Ovary (tissue), 9 donors: Measurements from ENCODE around the gene MDN1. TPM values are rescaled to one million over a fixed set of nuclear protein-coding genes. Genes with fewer than 3 reads are reported as not detected.
"Not testable (repeated sequence)": the region's sequence is repeated elsewhere in the genome, so short reads cannot be mapped to it uniquely, and the experiment has no call there.

ENCODE experiments used
- DNase-seq, 5 donors: peaks; one replicate each; pipeline ENCODE4 v3.0.0-alpha.2; 2019 to 2020
- H3K27ac ChIP-seq, 2 donors: fragments of 200-600 bp; one replicate each; pipeline versions ENCODE4 v1.5.1 to v1.8.0; 2019 to 2022
- H3K27me3 ChIP-seq: fragments of 200-600 bp; one replicate; pipeline ENCODE4 v1.8.0; 2022
- H3K36me3 ChIP-seq: fragments of 200-600 bp; sonication (generic); one replicate; pipeline ENCODE4 v1.5.1; 2019
- H3K4me1 ChIP-seq: one replicate; pipeline ENCODE4 v1.8.1; 2013; ENCODE audit warnings: mild to moderate bottlenecking, moderate library complexity; ENCODE audit not compliant: insufficient read depth
- H3K4me3 ChIP-seq: fragments of 200-600 bp; sonication (generic); one replicate; pipeline ENCODE4 v1.5.1; 2017
- H3K9me3 ChIP-seq, 2 donors: fragments of 200-600 bp in 1 of 2; sonication (generic) in 1 of 2; one replicate each; pipeline versions ENCODE4 v1.5.1 to v1.8.1; 2013 to 2019; ENCODE audit warnings: mild to moderate bottlenecking in 1 of 2, moderate library complexity in 1 of 2
- EP300 ChIP-seq: sonication (generic); formaldehyde crosslinking; IDR thresholded peaks from one replicate; pipeline ENCODE4 v1.6.1; 2017; ENCODE audit warnings: antibody characterized with exemption
- POLR2A ChIP-seq: fragments of 450-650 bp; IDR thresholded peaks from one replicate; pipeline ENCODE4 v1.6.1; 2017; ENCODE audit warnings: antibody characterized with exemption, mild to moderate bottlenecking, moderate library complexity
- WGBS, 3 donors: extraction: QIAGEN DNeasy Blood & Tissue Kit in 1 of 3; methylation state at CpG; one replicate each; pipeline versions ENCODE4 v1.1.5 to v1.1.7; 2013 to 2017; 5-methylcytosine and 5-hydroxymethylcytosine counted together
- intact Hi-C, 4 donors: fragments of 100-400 bp; cut with DNase I; formaldehyde crosslinking; loops; one replicate each; pipeline versions ENCODE4 v1.11.0 to v1.15.1; 2022 to 2023
- polyA plus RNA-seq, 2 donors: library from polyadenylated mRNA; stranded (reverse); fragments of 200-250 nt in 1 of 2; fragments of 350-450 nt in 1 of 2; fragmentation: Illumina TruSeq in 1 of 2; extraction: RNeasy Lipid Tissue Mini Kit (QIAGEN cat#74804) in 1 of 2; gene quantifications; one replicate each; pipeline ENCODE4 v1.2.3, GENCODE V29; 2013 to 2014
- total RNA-seq, 7 donors: library from RNA; depleted of rRNA in 2 of 7; stranded (reverse); fragments of >200 nt in 2 of 7; fragmentation: NEBNext Ultra II Directional in 3 of 7; extraction: Animal tissue kit (Norgen Biotek cat#: 25700) in 3 of 7; gene quantifications; one replicate each; pipeline versions ENCODE4 v1.1.0 to v1.2.4, GENCODE V29; 2016 to 2023
- TF ChIP-seq, protein P1 (sequence below), 3 donors: fragments of 450-650 bp in 2 of 3; fragments of 200-600 bp in 1 of 3; IDR thresholded peaks; one replicate each; pipeline versions ENCODE4 v1.5.1 to v1.8.0; 2016 to 2022; ENCODE audit warnings: antibody characterized with exemption in 3 of 3, mild to moderate bottlenecking in 1 of 3
- donor health status: DM: no; HTN: no; CAD: no; lungs with moderate emphysema.
- donor health status: DM: no; HTN: no; CAD: no.
- donor health status: Bipolar disorder and iron deficiency.
- donor health status: DM: yes; HTN: yes; CAD: no.
- donor health status: DM: no; HTN: no; CAD: no.
- donor health status: DM: yes; HTN: yes; CAD: no.

Gene MDN1
- total and polyA plus RNA-seq, 9 donors = 11.9 to 51.5 (median 32.3) TPM

GRCh38 chr6:89642956-89643355, 176.6 kb downstream of the MDN1 start:
- Histone ChIP-seq H3K36me3 (no peaks in the 10 kb centered on the region), H3K9me3 (no peaks in the 10 kb centered on the region), H3K4me3 (no peak overlapping the region), H3K4me1 (peaks cover 1% of the 10 kb centered on the region), H3K27ac (no peak overlapping the region), H3K27me3 (no peaks in the 10 kb centered on the region)
- TF ChIP-seq, protein P1, sequence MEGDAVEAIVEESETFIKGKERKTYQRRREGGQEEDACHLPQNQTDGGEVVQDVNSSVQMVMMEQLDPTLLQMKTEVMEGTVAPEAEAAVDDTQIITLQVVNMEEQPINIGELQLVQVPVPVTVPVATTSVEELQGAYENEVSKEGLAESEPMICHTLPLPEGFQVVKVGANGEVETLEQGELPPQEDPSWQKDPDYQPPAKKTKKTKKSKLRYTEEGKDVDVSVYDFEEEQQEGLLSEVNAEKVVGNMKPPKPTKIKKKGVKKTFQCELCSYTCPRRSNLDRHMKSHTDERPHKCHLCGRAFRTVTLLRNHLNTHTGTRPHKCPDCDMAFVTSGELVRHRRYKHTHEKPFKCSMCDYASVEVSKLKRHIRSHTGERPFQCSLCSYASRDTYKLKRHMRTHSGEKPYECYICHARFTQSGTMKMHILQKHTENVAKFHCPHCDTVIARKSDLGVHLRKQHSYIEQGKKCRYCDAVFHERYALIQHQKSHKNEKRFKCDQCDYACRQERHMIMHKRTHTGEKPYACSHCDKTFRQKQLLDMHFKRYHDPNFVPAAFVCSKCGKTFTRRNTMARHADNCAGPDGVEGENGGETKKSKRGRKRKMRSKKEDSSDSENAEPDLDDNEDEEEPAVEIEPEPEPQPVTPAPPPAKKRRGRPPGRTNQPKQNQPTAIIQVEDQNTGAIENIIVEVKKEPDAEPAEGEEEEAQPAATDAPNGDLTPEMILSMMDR (IDR thresholded peaks at IDR 0.05) = no peak
- TF ChIP-seq EP300 = no peak
- TF ChIP-seq POLR2A = no peak
- WGBS, 3 donors = 67 to 84% (median 75%) methylated on average over 3 of the region's 3 CpGs
- no peak for DNase-seq
- intact Hi-C loops = no loop called here

DNA sequence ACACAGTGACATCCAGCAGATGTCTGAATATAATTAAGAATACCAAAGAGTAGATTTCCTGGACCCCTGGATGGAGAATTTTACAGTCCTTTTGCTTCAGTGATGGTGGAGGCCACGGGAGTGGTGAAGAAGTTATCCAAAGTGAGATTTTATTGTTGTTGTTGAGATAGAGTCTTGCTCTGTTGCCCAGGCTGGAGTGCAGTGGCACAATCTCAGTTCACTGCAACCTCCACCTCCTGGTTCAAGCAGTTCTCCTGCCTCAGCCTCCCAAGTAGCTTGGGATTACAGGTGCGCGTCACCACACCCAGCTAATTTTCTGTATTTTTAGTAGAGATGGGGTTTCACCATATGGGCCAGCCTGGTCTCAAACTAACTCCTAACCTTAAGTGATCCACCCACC, 178.0 kb downstream of the MDN1 start:
- H3K4me3 ChIP-seq, H3K27ac ChIP-seq, H3K4me1 ChIP-seq, H3K27me3 ChIP-seq, H3K36me3 ChIP-seq, DNase-seq, intact Hi-C loops, H3K9me3 ChIP-seq: not testable (repeated sequence)
- 96 to 98% (median 97%) methylated on average over 3 of the region's 3 CpGs for WGBS, 3 donors

GRCh38 chr6:89640804-89641203, 178.8 kb downstream of the MDN1 start:
- Histone ChIP-seq H3K9me3 (no peaks in the 10 kb centered on the region), H3K27me3 (no peaks in the 10 kb centered on the region), H3K4me3 (no peak overlapping the region), H3K36me3 (no peaks in the 10 kb centered on the region), H3K4me1 (peaks cover 3% of the 10 kb centered on the region), H3K27ac (no peak overlapping the region)
- TF ChIP-seq POLR2A (no peak), EP300 (no peak)
- TF ChIP-seq, protein P1 (IDR thresholded peaks at IDR 0.05) = no peak
- 91 to 95% (median 93%) methylated on average over 4 of the region's 4 CpGs for WGBS, 3 donors
- DNase-seq = no peak
- intact Hi-C loops = no loop called here

- H3K9me3 ChIP-seq = no peaks in the 10 kb centered on the region
- peak; percentile 95 to 96 (median 95) for DNase-seq
- intact Hi-C loops = no loop called here
- H3K4me1 ChIP-seq = peaks cover 3% of the 10 kb centered on the region
- peak within 1 kb of the TSS; percentile 70 to 85 for H3K27ac ChIP-seq
- TF ChIP-seq, protein P1 (IDR thresholded peaks at IDR 0.05) = peak in 2 of 3 donors; percentile 34 to 68
- TF ChIP-seq EP300 = no peak
- peak; percentile 90 for TF ChIP-seq POLR2A
- H3K27me3 ChIP-seq = no peaks in the 10 kb centered on the region
- WGBS, 3 donors = 2 to 3% (median 2%) methylated on average over 58 of the region's 58 CpGs
- no peaks in the 10 kb centered on the region for H3K36me3 ChIP-seq
- peak within 1 kb of the TSS; percentile 69 for H3K4me3 ChIP-seq
Measured at GRCh38 chr6:89638320-89639195, 181.0 kb downstream of the MDN1 start, which contains the start of gene LYRM2. TSS of gene LYRM2 (minus strand) at chr6:89638747. CDS start at chr6:89638716, 31 bp downstream.

DNA sequence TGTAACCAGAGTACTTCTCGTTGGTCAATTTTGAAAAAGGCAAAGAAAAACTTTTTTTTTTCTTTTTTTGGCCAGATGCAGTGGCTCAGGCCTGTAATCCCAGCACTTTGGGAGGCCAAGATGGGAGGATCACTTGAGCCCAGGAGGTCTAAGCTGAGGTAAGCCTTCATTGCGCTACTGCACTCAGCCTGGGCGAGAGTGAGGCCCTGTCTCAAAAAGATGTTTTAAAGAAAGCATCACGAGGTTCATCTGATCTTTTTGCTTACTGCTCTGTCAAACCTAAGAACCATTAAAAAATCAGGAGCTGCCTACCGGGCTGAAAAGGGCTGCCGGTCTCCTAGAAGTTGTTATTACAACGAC, 181.7 kb downstream of the MDN1 start:
- H3K4me1 ChIP-seq = peaks cover 3% of the 10 kb centered on the region
- H3K27ac ChIP-seq = peak overlapping the region in 1 of 2 donors; percentile 85
- peak overlapping the region; percentile 69 for H3K4me3 ChIP-seq
- H3K9me3 ChIP-seq = no peaks in the 10 kb centered on the region
- no peaks in the 10 kb centered on the region for H3K36me3 ChIP-seq
- DNase-seq = no peak
- 15 to 19% (median 16%) methylated on average over 7 of the region's 7 CpGs for WGBS, 3 donors
- intact Hi-C loops = no loop called here
- H3K27me3 ChIP-seq = no peaks in the 10 kb centered on the region
- TF ChIP-seq POLR2A (no peak), EP300 (no peak)
- TF ChIP-seq, protein P1 (IDR thresholded peaks at IDR 0.05) = no peak

DNA sequence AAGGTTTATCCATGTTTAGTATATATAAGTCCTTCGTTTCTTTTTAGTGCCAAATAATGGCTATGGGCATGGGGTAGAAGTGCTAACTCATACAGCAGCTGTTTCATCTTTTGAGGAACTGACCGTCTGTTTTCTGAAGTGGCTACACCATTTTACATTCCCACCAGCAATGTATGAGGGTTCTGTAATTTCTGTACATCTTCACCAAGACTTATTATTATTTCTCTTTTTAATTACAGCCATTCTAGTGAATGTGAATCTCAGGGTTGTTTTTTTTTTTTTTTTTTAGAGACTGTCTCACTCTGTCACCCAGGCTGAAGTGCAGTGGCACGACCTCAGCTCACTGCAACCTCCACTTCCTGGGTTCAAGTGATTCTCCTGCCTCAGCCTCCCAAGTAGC, 183.2 kb downstream of the MDN1 start:
- H3K9me3 ChIP-seq = not testable (repeated sequence)

More for the DNA sequence above, 183.2 kb downstream of the MDN1 start:
- DNase-seq, H3K27me3 ChIP-seq, H3K4me3 ChIP-seq, H3K4me1 ChIP-seq, intact Hi-C loops, H3K36me3 ChIP-seq, H3K27ac ChIP-seq: not testable (repeated sequence)
- WGBS, 3 donors = 97 to 100% (median 98%) methylated on average over 3 of the region's 3 CpGs
